GM19463 (cell line): ENCODE results near the gene ADAD2.

Source experiments
- ATAC-seq: cut with Tn5 transposase; IDR thresholded peaks from one replicate; pipeline ENCODE4 v1.9.1; 2021; ENCODE audit warnings: mild to moderate bottlenecking, moderate library complexity; ENCODE audit not compliant: unreplicated experiment

ADAD2 gene

GRCh38 chr16:84190731-84191388 is at the start of gene ADAD2:
Gene ADAD2 (plus strand): TSS chr16:84191157. CDS start chr16:84191231, 74 bp downstream.
- no peak for ATAC-seq

GRCh38 chr16:84143081-84143480 is 47.9 kb upstream of the ADAD2 start:
- no peak for ATAC-seq

- ATAC-seq = no peak
These were observed 47.2 kb upstream of the ADAD2 start for GRCh38 chr16:84143784-84144199.

DNA sequence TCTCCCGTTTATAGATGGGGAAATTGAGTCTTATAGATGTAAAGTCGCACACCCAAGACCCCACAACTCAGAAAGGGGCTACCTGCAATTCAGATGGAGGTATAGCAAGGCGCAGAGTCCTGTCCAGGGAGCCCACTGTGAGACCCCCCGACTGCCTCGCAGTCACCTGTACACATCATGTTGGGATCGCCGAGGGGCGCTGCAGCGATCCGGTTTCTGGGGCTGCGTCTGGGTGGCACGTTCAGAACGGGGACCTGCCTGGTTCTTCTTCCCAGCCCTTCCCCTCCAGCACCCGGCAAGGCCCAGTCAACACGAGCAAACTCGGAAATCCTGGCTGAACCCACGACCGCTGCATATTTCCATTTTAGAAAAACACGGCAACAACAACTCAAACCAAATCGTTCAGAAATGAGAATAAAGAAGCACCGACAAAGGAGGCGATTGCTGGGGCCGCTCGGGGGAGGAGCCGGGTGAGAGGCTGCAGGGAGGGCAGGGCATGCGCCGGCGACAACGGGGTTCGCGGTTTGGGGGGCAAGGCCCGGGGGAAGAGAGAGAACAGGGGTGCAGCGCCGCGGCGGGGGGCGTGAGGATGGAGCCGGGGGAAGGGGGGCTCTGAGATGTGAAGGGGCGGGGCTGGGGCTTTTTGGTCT is 46.6 kb upstream of the ADAD2 start:
- no peak for ATAC-seq

- peak; percentile 90 for ATAC-seq
These were observed 45.9 kb upstream of the ADAD2 start, which contains the start of the genes DNAAF1 and HSDL1 for GRCh38 chr16:84144859-84145639. Gene DNAAF1 (plus strand): TSS chr16:84145308. CDS start chr16:84145441, 133 bp downstream. Gene HSDL1 (minus strand): TSS chr16:84145177. CDS start chr16:84131321, 13,856 bp downstream.

DNA sequence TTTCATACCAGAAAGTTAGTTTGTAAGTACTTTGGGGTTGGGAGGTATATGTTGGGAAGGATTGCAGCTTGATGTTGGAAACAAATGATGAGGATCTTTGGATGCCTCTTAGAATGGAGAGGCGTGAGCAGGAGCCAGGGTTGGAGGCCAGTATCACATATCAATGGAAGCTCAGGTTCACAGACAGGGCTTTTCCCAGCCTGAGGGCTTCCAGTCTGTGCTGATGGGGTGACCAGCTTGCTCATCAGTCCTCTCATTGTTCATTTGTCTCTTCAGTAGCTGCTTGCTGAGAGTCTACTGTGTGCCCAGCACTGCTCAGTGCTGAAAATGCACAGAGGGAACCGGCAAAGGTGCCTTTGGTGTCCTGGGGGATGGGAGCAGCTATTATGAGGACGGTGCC is 40.0 kb upstream of the ADAD2 start:
- ATAC-seq = no peak

GRCh38 chr16:84153660-84154214 is 37.2 kb upstream of the ADAD2 start:
- no peak for ATAC-seq

- ATAC-seq = no peak
These were observed 35.7 kb upstream of the ADAD2 start for GRCh38 chr16:84155226-84155625.

- ATAC-seq = no peak
These were observed 35.2 kb upstream of the ADAD2 start for GRCh38 chr16:84155771-84156170.

GRCh38 chr16:84156342-84156784 is 34.6 kb upstream of the ADAD2 start:
- ATAC-seq = no peak

DNA sequence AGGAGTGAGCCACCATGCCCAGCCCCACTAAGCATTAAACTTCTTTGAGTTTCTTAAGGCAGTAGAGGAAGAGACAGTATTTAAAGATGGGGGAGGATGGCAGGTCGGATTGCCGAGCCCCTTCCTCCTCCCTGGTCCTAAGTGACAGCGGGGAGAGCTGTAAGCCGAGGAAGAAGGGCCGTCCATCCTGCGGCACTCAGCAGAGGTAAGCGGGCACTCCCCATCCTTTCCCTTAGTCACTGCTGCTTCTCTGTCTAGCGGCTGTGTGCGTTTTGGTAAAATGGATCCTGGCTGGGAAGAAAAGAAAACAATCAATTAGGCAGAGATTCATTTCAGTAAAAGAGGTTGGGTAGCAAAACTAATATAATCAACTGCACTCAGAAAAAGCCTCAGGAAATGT is 31.9 kb upstream of the ADAD2 start:
- ATAC-seq = no peak

- no peak for ATAC-seq
These were observed 31.2 kb upstream of the ADAD2 start for GRCh38 chr16:84159800-84160199.

DNA sequence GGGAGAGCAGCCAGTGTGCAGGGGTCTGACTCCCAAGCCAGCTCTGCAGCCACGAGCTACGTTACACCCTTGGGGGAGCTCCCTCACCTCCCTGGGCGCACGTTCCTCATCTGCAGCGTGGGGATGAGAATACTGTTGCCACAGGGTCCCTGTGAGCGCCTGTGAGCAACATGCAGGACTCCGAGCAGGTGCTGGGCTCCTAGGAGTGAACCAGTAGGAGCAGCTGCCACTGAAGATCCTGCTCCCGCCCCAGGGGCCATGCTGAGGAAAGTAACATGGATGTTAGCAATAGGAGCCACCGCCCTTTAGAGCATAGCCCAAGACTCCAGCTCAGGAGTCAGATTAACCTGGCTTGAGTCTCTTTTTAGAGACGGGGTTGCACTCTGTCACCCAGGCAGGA is 29.9 kb upstream of the ADAD2 start:
- no peak for ATAC-seq

GRCh38 chr16:84161801-84162200 is 29.2 kb upstream of the ADAD2 start:
- ATAC-seq = no peak

GRCh38 chr16:84165746-84166145 is 25.2 kb upstream of the ADAD2 start:
- ATAC-seq = no peak

- ATAC-seq = no peak
These were observed 23.9 kb upstream of the ADAD2 start for GRCh38 chr16:84166796-84167695.

GRCh38 chr16:84169765-84170310 is 21.1 kb upstream of the ADAD2 start:
- no peak for ATAC-seq

DNA sequence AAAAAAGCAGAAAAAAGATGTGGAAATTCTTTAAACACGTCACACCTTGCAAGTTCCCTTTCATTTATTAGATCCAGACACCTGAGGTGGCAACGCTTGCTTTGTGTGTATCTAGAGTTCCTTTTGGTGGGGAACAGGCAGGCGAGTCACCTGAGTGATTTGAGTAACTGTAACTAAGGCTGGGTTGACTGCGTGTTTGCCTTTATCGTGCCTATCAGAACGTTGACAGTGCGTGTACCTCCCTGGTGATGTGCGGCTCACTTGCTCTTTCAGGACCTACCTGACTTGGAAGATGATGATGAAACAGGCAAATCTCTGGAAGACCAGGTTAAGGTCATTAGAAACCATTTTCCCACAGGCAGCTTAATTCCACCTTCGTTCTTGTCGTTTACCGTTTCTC is 16.6 kb upstream of the ADAD2 start:
- ATAC-seq = no peak

DNA sequence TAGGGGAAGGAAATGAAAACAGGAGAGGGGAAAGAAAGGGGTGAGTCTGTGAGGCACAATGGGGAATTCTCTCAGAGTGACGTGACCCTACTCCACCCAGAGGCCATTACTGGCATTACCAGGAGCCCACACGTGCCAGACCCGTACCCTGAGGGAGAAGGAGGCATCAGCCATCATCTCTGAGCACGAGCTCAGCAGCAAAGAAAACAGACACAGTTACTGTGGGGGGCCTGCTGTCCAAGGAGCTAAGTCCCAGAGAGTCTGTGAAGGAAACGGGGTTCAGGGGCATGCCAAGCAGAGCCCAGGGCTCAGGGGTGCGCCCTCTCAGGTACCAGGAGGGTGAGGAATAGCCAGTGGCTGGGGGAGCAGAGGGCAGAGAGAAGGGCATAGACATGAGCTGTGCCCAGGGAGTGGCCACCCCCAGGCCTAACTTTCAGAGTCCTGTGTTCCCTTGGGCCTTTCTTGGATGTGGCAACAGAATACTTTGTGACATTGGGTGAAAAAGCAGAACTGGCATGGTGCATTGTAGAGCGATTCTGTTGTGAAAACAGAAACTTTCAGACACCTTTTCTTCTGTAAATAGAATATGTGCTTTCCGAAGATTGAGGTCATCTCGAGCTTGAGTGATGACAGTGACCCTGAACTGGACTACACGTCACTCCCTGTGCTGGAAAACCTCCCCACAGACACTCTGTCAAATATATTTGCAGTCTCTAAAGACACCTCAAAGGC is 15.4 kb upstream of the ADAD2 start:
- ATAC-seq = peak; percentile 93
